ENCODE results near the gene STX16.

GRCh38 chr20:58639182-58640146 lies 11.6 kb upstream of the STX16 start:
- no peak for TF ChIP-seq CTCF (IDR thresholded peaks at IDR 0.05)
- no peak for TF ChIP-seq POLR2A (IDR thresholded peaks at IDR 0.05)

Measured in tibial nerve (tissue), 3 donors.